Adrenal gland (tissue), 12 donors: ENCODE data around the gene RANBP6. TPM values are rescaled to one million over a fixed set of nuclear protein-coding genes. Genes with fewer than 3 reads are reported as not detected.

Experiments
- DNase-seq, 7 donors: peaks; one replicate each; pipeline ENCODE4 v3.0.0-alpha.2; 2019 to 2020
- H3K27ac ChIP-seq, 5 donors: fragments of 200-600 bp; sonication (generic) in 4 of 5; 1 replicate in 3 of 5; 2 replicates in 2 of 5; pipeline versions ENCODE4 v1.5.1 to v1.8.0; 2016 to 2020; ENCODE audit warnings: mild to moderate bottlenecking in 1 of 5
- H3K27me3 ChIP-seq: fragments of 200-600 bp; 2 replicates; pipeline ENCODE4 v1.8.0; 2021
- H3K36me3 ChIP-seq, 2 donors: fragments of 200-600 bp; replicated peaks in 1 of 2; 1 replicate in 1 of 2; 2 replicates in 1 of 2; pipeline versions ENCODE4 v1.5.1 to v1.8.0; 2018 to 2022
- H3K4me1 ChIP-seq, 2 donors: fragments of 200-600 bp; replicated peaks in 1 of 2; 1 replicate in 1 of 2; 2 replicates in 1 of 2; pipeline versions ENCODE4 v1.5.1 to v1.8.0; 2018 to 2021
- H3K4me3 ChIP-seq, 4 donors: fragments of 200-600 bp; sonication (generic) in 3 of 4; one replicate each; pipeline ENCODE4 v1.5.1; 2016 to 2018
- H3K9me3 ChIP-seq, 3 donors: fragments of 200-600 bp; sonication (generic) in 1 of 3; replicated peaks in 1 of 3; 1 replicate in 2 of 3; 2 replicates in 1 of 3; pipeline versions ENCODE4 v1.5.1 to v1.8.0; 2016 to 2021
- POLR2A ChIP-seq, 2 donors: fragments of 450-650 bp; IDR thresholded peaks; one replicate each; pipeline ENCODE4 v1.6.1; 2017; ENCODE audit warnings: antibody characterized with exemption in 2 of 2, mild to moderate bottlenecking in 2 of 2, moderate library complexity in 1 of 2
- WGBS, 4 donors: extraction: QIAGEN DNeasy Blood & Tissue Kit in 2 of 4; methylation state at CpG; one replicate each; pipeline versions ENCODE4 v1.1.5 to v1.1.7; 2013 to 2017; 5-methylcytosine and 5-hydroxymethylcytosine counted together
- intact Hi-C, 2 donors: fragments of 100-400 bp; cut with DNase I; formaldehyde crosslinking; loops; one replicate each; pipeline versions ENCODE4 v1.14.1 to v1.15.0; 2022 to 2023
- polyA plus RNA-seq, 3 donors: library from polyadenylated mRNA; stranded (reverse); fragments of 200-250 nt in 2 of 3; fragments of 350-450 nt in 1 of 3; fragmentation: Illumina TruSeq in 1 of 3; extraction: RNeasy Lipid Tissue Mini Kit (QIAGEN cat#74804) in 1 of 3; gene quantifications; one replicate each; pipeline ENCODE4 v1.2.3, GENCODE V29; 2013 to 2014
- total RNA-seq, 9 donors: library from RNA; depleted of rRNA in 4 of 9; stranded (reverse); fragments of >200 nt in 4 of 9; fragments of 120-200 nt in 1 of 9; fragmentation: NEBNext Ultra II Directional in 1 of 9; extraction: Animal tissue kit (Norgen Biotek cat#: 25700) in 1 of 9; gene quantifications; one replicate each; pipeline versions ENCODE4 v1.1.0 to v1.2.4, GENCODE V29; 2013 to 2023
- TF ChIP-seq, protein P1 (sequence below), 6 experiments: fragments of 450-650 bp in 4 of 6; fragments of 200-600 bp in 2 of 6; sonication (generic) in 1 of 6; IDR thresholded peaks; 1 replicate in 5 of 6; 2 replicates in 1 of 6; pipeline versions ENCODE4 v1.5.1 to v1.8.0; 2016 to 2021; ENCODE audit warnings: antibody characterized with exemption in 6 of 6, mild to moderate bottlenecking in 2 of 6, moderate library complexity in 1 of 6
- donor health status: healthy with polysubstance abuse.
- donor health status: Bipolar disorder and iron deficiency.
- donor health status: DM: yes; HTN: yes; CAD: no.
- donor health status: DM: no; HTN: no; CAD: no.
- donor health status: DM: no; HTN: no; CAD: no.
- donor health status: DM: yes; HTN: yes; CAD: no.

The RANBP6 gene
- total and polyA plus RNA-seq, 12 donors: 5.9 to 45.4 (median 22.2) TPM

DNA sequence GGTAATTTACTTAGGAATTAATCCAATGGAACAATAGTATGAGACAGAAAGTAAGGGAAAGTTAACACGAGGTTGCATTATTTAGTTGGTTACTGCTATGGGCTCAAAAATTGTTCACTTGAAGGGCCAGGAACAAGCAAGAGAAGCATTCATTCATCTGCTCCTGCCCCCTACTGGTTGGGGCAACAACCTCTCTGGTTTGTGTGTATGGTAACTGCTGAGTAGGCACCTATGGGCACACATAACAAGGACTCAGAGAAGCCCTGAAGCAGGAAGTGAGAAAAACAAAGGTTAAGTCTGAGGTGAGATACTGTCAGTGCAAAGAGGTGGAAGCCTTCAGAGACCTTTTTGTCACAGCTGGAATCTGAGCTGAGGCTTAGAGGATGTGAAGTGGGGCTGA is 34.4 kb upstream of the RANBP6 start:
- Histone ChIP-seq H3K4me3 (no peak overlapping the region), H3K4me1 (no peaks in the 10 kb centered on the region), H3K36me3 (no peaks in the 10 kb centered on the region), H3K27ac (no peak overlapping the region), H3K9me3 (no peaks in the 10 kb centered on the region), H3K27me3 (no peaks in the 10 kb centered on the region)
- intact Hi-C loops: loop anchor here (5.0 to 10.0 kb wide), 3 partner anchors 155 to 258 kb away; partner anchors contain the start of gene MLANA (in 1 of the 2)
- no peak for TF ChIP-seq POLR2A (IDR thresholded peaks at IDR 0.05)
- TF ChIP-seq, protein P1, sequence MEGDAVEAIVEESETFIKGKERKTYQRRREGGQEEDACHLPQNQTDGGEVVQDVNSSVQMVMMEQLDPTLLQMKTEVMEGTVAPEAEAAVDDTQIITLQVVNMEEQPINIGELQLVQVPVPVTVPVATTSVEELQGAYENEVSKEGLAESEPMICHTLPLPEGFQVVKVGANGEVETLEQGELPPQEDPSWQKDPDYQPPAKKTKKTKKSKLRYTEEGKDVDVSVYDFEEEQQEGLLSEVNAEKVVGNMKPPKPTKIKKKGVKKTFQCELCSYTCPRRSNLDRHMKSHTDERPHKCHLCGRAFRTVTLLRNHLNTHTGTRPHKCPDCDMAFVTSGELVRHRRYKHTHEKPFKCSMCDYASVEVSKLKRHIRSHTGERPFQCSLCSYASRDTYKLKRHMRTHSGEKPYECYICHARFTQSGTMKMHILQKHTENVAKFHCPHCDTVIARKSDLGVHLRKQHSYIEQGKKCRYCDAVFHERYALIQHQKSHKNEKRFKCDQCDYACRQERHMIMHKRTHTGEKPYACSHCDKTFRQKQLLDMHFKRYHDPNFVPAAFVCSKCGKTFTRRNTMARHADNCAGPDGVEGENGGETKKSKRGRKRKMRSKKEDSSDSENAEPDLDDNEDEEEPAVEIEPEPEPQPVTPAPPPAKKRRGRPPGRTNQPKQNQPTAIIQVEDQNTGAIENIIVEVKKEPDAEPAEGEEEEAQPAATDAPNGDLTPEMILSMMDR (IDR thresholded peaks at IDR 0.05): peak in 2 of 6 experiments; percentile 20 to 25
- 63 to 81% (median 74%) methylated on average over 1 of the region's 1 CpG for WGBS, 4 donors
- peak in 1 of 7 donors; percentile 31 for DNase-seq

DNA sequence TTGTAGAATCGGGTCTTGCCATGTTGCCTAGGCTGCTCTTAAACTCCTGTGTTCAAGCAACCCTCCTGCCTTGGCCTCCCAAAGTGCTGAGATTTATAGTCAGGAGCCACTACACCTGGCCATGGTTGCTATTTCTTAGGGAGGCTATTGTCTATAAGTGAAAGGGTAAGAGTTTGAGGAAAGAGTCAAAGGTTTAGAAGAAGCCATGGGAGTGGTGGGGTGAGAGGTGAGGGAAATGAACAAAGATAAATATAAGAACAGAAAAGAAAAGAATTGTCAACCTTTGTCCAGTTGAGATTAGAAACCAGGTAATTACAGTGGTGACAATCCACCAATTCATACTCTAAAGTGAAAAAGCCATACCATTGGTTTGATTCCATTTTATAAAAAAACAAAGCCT is 32.6 kb upstream of the RANBP6 start:
- TF ChIP-seq POLR2A (IDR thresholded peaks at IDR 0.05): no peak
- TF ChIP-seq, protein P1 (IDR thresholded peaks at IDR 0.05): no peak
- no peaks in the 10 kb centered on the region for H3K36me3 ChIP-seq
- no peak overlapping the region for H3K4me3 ChIP-seq
- no peaks in the 10 kb centered on the region for H3K9me3 ChIP-seq
- intact Hi-C loops: loop anchor here in 1 of 2 donors (10.0 kb wide), 1 partner anchor 153 kb away; the partner anchor contains the start of gene MLANA
- no peak overlapping the region for H3K27ac ChIP-seq
- no peak for DNase-seq
- WGBS, 4 donors: 70 to 81% (median 81%) methylated on average over 1 of the region's 1 CpG
- H3K27me3 ChIP-seq: no peaks in the 10 kb centered on the region
- H3K4me1 ChIP-seq: no peaks in the 10 kb centered on the region

DNA sequence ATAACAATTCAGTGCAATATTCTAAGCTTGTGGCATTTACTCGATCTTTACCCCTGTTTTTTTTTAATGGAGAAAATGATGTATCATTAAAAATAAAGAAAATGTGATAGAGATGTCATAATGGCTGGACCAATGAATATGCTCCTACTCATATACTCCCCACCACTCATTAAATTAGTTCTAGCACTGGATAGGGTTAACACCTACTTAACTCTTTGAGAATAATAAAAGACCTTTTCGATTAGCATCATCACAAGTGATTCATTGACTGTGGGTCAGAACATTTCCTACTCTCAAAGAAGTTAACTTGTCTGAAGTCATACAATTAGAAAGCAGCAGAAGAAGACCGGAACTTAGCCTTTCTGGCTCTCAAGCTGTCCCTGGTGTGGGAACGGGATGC is 31.6 kb upstream of the RANBP6 start:
- H3K27ac ChIP-seq: no peak overlapping the region
- no peaks in the 10 kb centered on the region for H3K4me1 ChIP-seq
- no peak for DNase-seq
- intact Hi-C loops: loop anchor here in 1 of 2 donors (10.0 kb wide), 1 partner anchor 152 kb away; the partner anchor contains the start of gene MLANA
- no peak overlapping the region for H3K4me3 ChIP-seq
- WGBS, 4 donors: 56 to 79% (median 73%) methylated on average over 4 of the region's 4 CpGs
- no peak for TF ChIP-seq POLR2A (IDR thresholded peaks at IDR 0.05)
- TF ChIP-seq, protein P1 (IDR thresholded peaks at IDR 0.05): no peak
- H3K27me3 ChIP-seq: no peaks in the 10 kb centered on the region
- no peaks in the 10 kb centered on the region for H3K36me3 ChIP-seq
- H3K9me3 ChIP-seq: no peaks in the 10 kb centered on the region

DNA sequence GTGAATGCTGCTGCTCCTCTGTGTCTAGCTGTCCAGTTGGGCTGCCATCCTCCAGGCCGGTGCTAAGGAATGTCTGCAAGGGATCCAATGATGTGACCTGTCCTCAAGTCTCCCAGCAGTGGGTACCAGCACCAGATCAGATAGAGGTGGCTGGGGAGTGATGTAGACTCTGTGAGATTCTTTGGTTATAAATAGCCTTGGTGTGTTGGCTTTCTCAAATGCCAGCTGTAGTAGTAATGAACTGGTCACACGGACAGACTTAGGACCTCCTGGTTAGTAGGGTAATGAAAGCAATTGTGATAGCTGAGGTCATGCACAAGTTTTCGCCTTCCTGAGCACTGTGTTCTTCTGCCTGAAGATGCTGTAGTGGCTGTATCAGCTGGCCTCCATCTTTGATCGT is 29.9 kb upstream of the RANBP6 start:
- no peaks in the 10 kb centered on the region for H3K4me1 ChIP-seq
- H3K9me3 ChIP-seq: no peaks in the 10 kb centered on the region
- WGBS, 4 donors: 82 to 85% (median 84%) methylated on average over 4 of the region's 4 CpGs
- H3K4me3 ChIP-seq: no peak overlapping the region
- no peaks in the 10 kb centered on the region for H3K27me3 ChIP-seq
- no peak for DNase-seq
- no peak for TF ChIP-seq POLR2A (IDR thresholded peaks at IDR 0.05)
- TF ChIP-seq, protein P1 (IDR thresholded peaks at IDR 0.05): no peak
- H3K36me3 ChIP-seq: no peaks in the 10 kb centered on the region
- intact Hi-C loops: loop anchor here in 1 of 2 donors (10.0 kb wide), 1 partner anchor 151 kb away; the partner anchor contains the start of gene MLANA
- no peak overlapping the region for H3K27ac ChIP-seq
